Astrocyte of the spinal cord (primary cell): ENCODE results near the gene BLTP3A.
"Not testable (repeated sequence)": the region's sequence is repeated elsewhere in the genome, so short reads cannot be mapped to it uniquely, and the experiment has no call there.

Experiments
- DNase-seq: peaks from one replicate; pipeline ENCODE4 v3.0.0; 2011; ENCODE audit warnings: low read depth, low spot score
- H3K4me3 ChIP-seq: 2 replicates; pipeline ENCODE4 v1.5.1; 2011; ENCODE audit warnings: low read depth, mild to moderate bottlenecking, low read length, moderate library complexity
- CTCF ChIP-seq: IDR thresholded peaks from 2 replicates; pipeline ENCODE4 v1.5.1; 2012; ENCODE audit warnings: low read depth, mild to moderate bottlenecking, low read length, inconsistent platforms
- in situ Hi-C: cut with HindIII; loops from 2 replicates; pipeline ENCODE4 v1.10.0; 2017; ENCODE audit warnings: low sequenced_read_pairs

BLTP3A gene

DNA sequence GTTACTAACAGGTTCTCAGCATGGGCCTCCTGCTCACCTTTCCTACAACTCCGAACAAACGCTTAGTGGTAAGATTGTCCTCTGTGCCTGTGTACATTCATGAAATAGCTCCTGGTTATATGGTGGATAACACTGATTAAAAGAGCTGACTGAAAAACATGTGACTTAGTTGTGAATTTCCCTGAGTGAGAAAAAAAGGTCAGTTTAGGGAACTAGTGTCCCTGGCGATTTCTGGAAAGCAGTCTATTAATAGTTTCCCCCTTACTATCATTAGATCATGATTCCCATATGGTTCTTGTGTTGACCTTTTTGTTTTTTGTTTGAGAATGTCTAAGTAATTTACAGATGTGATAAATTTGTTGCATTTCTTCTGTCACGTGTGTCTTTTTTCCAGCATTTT lies 18.9 kb upstream of the BLTP3A start:
- H3K4me3 ChIP-seq: no peak overlapping the region
- no peak for TF ChIP-seq CTCF
- in situ Hi-C loops: no loop called here
- no peak for DNase-seq

DNA sequence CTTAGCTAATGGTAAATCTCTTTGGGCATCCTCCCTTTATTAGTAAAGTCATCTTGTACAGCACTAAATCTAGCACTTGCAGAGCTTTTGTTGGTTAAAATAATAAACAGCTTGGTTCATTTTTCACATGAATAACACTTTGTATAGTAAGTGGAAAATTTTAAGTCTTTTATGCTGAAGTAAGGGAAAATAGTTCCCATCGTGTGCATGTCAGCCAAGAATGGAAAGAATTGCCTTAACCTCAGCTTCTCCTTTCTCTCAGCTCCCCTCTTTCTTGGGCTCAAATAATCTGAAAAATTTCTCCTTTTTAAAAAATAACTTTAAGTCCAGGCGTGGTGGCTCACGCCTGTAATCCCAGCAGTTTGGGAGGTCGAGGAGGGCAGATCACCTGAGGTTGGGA lies 18.0 kb upstream of the BLTP3A start:
- TF ChIP-seq CTCF: no peak
- in situ Hi-C loops: no loop called here
- no peak for DNase-seq
- H3K4me3 ChIP-seq: no peak overlapping the region

- no peak for DNase-seq
- in situ Hi-C loops: no loop called here
- H3K4me3 ChIP-seq: no peak overlapping the region
- no peak for TF ChIP-seq CTCF
Measured at GRCh38 chr6:34774967-34775366, 16.9 kb upstream of the BLTP3A start.

- DNase-seq, H3K4me3 ChIP-seq, in situ Hi-C loops: not testable (repeated sequence)
Measured at GRCh38 chr6:34785375-34785774, 6.5 kb upstream of the BLTP3A start.

DNA sequence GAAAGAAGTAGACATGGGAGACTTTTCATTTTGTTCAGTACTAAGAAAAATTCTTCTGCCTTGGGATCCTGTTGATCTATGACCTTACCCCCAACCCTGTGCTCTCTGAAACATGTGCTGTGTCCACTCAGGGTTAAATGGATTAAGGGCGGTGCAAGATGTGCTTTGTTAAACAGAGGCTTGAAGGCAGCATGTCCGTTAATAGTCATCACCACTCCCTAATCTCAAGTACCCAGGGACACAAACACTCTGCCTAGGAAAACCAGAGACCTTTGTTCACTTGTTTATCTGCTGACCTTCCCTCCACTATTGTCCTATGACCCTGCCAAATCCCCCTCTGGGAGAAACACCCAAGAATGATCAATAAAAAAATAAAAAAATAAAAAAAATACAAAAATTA lies 4.7 kb upstream of the BLTP3A start:
- DNase-seq, in situ Hi-C loops, H3K4me3 ChIP-seq: not testable (repeated sequence)

DNA sequence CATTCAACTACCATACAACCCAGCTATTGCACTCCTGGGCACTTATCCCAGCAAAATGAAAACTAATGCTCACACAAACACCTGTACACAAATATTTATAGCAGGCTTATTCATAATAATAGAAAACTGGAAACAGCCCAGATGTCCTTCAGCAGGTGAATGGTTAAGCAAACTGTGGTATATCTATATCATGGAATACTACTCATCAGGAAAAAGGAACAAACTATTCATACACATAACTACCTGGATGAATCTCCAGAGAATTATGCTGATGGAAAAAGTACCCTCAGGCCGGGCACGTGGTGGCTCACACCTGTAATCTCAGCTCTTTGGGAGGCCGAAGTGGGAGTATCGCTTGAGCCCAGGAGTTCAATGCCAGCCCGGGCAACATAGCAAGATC lies 3.8 kb upstream of the BLTP3A start:
- in situ Hi-C loops: no loop called here
- no peak for DNase-seq
- TF ChIP-seq CTCF: no peak
- no peak overlapping the region for H3K4me3 ChIP-seq

DNA sequence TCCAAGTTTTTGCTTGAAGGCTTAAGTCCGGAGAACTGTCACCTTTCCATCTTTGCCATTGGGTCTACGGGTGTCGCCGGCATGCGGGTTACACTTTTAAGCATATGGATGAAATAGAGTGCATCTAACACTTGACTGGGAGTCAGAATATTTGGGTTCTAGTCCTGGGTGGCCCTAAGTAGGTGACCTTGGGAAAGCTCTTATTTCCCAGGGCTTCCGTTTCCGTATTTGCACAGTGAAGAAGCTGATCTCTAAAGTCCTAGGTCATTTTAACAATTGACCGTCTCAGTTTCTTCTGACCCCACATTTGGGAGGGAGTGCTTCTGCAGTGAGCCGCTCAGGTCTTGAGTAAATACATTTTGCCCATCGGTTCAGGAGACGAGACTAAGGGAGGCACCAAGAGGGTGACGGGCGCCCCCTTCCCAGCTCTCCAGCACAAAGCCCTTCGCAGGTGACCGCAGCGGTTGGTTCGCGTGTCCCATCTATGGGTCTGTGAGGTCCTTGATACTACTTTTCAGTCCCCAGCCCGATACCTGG lies 651 bp upstream of the BLTP3A start:
- DNase-seq: peak; percentile 25
- TF ChIP-seq CTCF: peak; percentile 36
- in situ Hi-C loops: no loop called here
- H3K4me3 ChIP-seq: peak overlapping the region; percentile 79
